CD4-positive, alpha-beta T cell (primary cell): ENCODE measurements around the gene ZNF366. TPM values are rescaled to one million over a fixed set of nuclear protein-coding genes. Genes with fewer than 3 reads are reported as not detected.

ENCODE experiments used
- ATAC-seq: fragments of 200-7000 bp; cut with Tn5 transposase; one replicate; pipeline ENCODE4 v1.10.0; 2022; ENCODE audit warnings: mild to moderate bottlenecking; ENCODE audit not compliant: poor library complexity
- CTCF ChIA-PET: fragments of 350-600 bp; sonication (Branson Sonifier 250); formaldehyde crosslinking; loops from one replicate; lab custom pipeline; 2021; ENCODE audit warnings: antibody characterized with exemption, inconsistent platforms; lab: Charles Lee
- POLR2A ChIA-PET: fragments of 350-600 bp; sonication (Branson Sonifier 250); formaldehyde crosslinking; loops from one replicate; lab custom pipeline; 2021; ENCODE audit warnings: antibody characterized with exemption, inconsistent platforms; lab: Charles Lee
- DNase-seq, 14 experiments: peaks; one replicate each; pipeline ENCODE4 v3.0.0-alpha.2; 2013 to 2020; ENCODE audit warnings: mixed read lengths in 2 of 14
- H3K27ac ChIP-seq, 2 donors: one replicate each; pipeline versions ENCODE4 v1.5.1 to v1.7.0; 2013; ENCODE audit warnings: low read length in 2 of 2, low read depth in 1 of 2, mild to moderate bottlenecking in 1 of 2
- H3K27me3 ChIP-seq, 2 experiments: 1 replicate in 1 of 2; 2 replicates in 1 of 2; pipeline versions ENCODE4 v1.6.1 to v1.7.0; 2013; ENCODE audit warnings: low read length in 2 of 2, control low read depth in 1 of 2, mild to moderate bottlenecking in 1 of 2, moderate library complexity in 1 of 2; ENCODE audit not compliant: insufficient read depth in 2 of 2, control insufficient read depth in 1 of 2
- H3K36me3 ChIP-seq: one replicate; pipeline ENCODE4 v1.6.1; 2013; ENCODE audit warnings: low read length, control low read depth; ENCODE audit not compliant: insufficient read depth
- H3K4me1 ChIP-seq: one replicate; pipeline ENCODE4 v1.6.1; 2013; ENCODE audit warnings: low read length, control low read depth; ENCODE audit not compliant: insufficient read depth
- H3K4me3 ChIP-seq: one replicate; pipeline ENCODE4 v1.5.1; 2013; ENCODE audit warnings: mild to moderate bottlenecking, low read length, moderate library complexity
- H3K9me3 ChIP-seq, 2 experiments: 1 replicate in 1 of 2; 2 replicates in 1 of 2; pipeline versions ENCODE4 v1.6.1 to v1.7.0; 2013; ENCODE audit warnings: low read length in 2 of 2, mild to moderate bottlenecking in 2 of 2, control low read depth in 1 of 2, moderate library complexity in 1 of 2; ENCODE audit not compliant: control insufficient read depth in 1 of 2, insufficient read depth in 1 of 2
- H3K27ac Mint-ChIP-seq: one replicate; pipeline ENCODE4 v1.8.0; 2020; ENCODE audit warnings: mixed read lengths
- H3K27me3 Mint-ChIP-seq: one replicate; pipeline ENCODE4 v1.8.0; 2021; ENCODE audit warnings: mixed read lengths
- H3K36me3 Mint-ChIP-seq: one replicate; pipeline ENCODE4 v1.8.0; 2021; ENCODE audit warnings: low read depth, mixed read lengths
- H3K4me1 Mint-ChIP-seq: one replicate; pipeline ENCODE4 v1.8.0; 2021; ENCODE audit warnings: low read depth, mixed read lengths
- H3K4me3 Mint-ChIP-seq: one replicate; pipeline ENCODE4 v1.8.0; 2020; ENCODE audit warnings: mild to moderate bottlenecking, mixed read lengths
- H3K9me3 Mint-ChIP-seq: one replicate; pipeline ENCODE4 v1.8.0; 2020; ENCODE audit warnings: mixed read lengths
- CTCF ChIP-seq: fragments of 200-600 bp; IDR thresholded peaks from one replicate; pipeline ENCODE4 v1.8.0; 2022; ENCODE audit warnings: antibody characterized with exemption, mild to moderate bottlenecking
- intact Hi-C, 2 experiments: fragments of 100-400 bp; cut with DNase I in 1 of 2; cut with micrococcal nuclease in 1 of 2; formaldehyde crosslinking; loops; one replicate each; pipeline versions ENCODE4 v1.15.1 to v1.9.0; 2023 to 2025; cut with DNase I, micrococcal nuclease
- total RNA-seq, 174 experiments: library from RNA in 2 of 174; stranded (reverse) in 2 of 174; gene quantifications; one replicate each; pipeline ENCODE4 v1.2.3 and lab custom pipeline; 2021 to 2026

Gene ZNF366
- total RNA-seq, 2 experiments from 2014 or later: 0.06 to 0.14 TPM

GRCh38 chr5:72441094-72441723 is 66.0 kb downstream of the ZNF366 start:
- POLR2A ChIA-PET: no interaction called here
- H3K4me3 Mint-ChIP-seq: no peak overlapping the region
- no peak overlapping the region for H3K4me3 ChIP-seq
- no peaks in the 10 kb centered on the region for H3K36me3 ChIP-seq
- H3K27me3 Mint-ChIP-seq: no peaks in the 10 kb centered on the region
- no peaks in the 10 kb centered on the region for H3K9me3 Mint-ChIP-seq
- H3K27ac ChIP-seq: no peak overlapping the region
- intact Hi-C loops: no loop called here
- CTCF ChIA-PET: no interaction called here
- H3K27ac Mint-ChIP-seq: no peak overlapping the region
- DNase-seq (no peak), ATAC-seq (no peak)
- peaks cover 0 to 4% of the 10 kb centered on the region in 2 experiments for H3K27me3 ChIP-seq
- no peaks in the 10 kb centered on the region for H3K36me3 Mint-ChIP-seq
- no peaks in the 10 kb centered on the region for H3K4me1 ChIP-seq
- no peak for TF ChIP-seq CTCF
- no peaks in the 10 kb centered on the region for H3K4me1 Mint-ChIP-seq
- H3K9me3 ChIP-seq: no peaks in the 10 kb centered on the region

- no peak for ATAC-seq
- Histone ChIP-seq H3K4me3 (no peak overlapping the region), H3K36me3 (no peaks in the 10 kb centered on the region), H3K27me3 (peaks cover 0 to 4% of the 10 kb centered on the region in 2 experiments), H3K4me1 (no peaks in the 10 kb centered on the region), H3K9me3 (no peaks in the 10 kb centered on the region), H3K27ac (no peak overlapping the region)
- intact Hi-C loops: no loop called here
- ChIA-PET CTCF (no interaction called here), POLR2A (no interaction called here)
- TF ChIP-seq CTCF: no peak
- H3K27ac Mint-ChIP-seq: no peak overlapping the region
- H3K4me3 Mint-ChIP-seq: no peak overlapping the region
- no peaks in the 10 kb centered on the region for H3K9me3 Mint-ChIP-seq
- H3K27me3 Mint-ChIP-seq: peaks cover 4% of the 10 kb centered on the region
- H3K36me3 Mint-ChIP-seq: no peaks in the 10 kb centered on the region
- DNase-seq: no peak
- no peaks in the 10 kb centered on the region for H3K4me1 Mint-ChIP-seq
Observed at GRCh38 chr5:72440207-72440638, 67.0 kb downstream of the ZNF366 start.

GRCh38 chr5:72439192-72439591 is 68.0 kb downstream of the ZNF366 start:
- no peak overlapping the region for H3K4me3 ChIP-seq
- H3K27me3 Mint-ChIP-seq: peaks cover 7% of the 10 kb centered on the region
- intact Hi-C loops: no loop called here
- POLR2A ChIA-PET: no interaction called here
- TF ChIP-seq CTCF: no peak
- H3K9me3 ChIP-seq: no peaks in the 10 kb centered on the region
- CTCF ChIA-PET: no interaction called here
- DNase-seq (no peak), ATAC-seq (no peak)
- no peak overlapping the region for H3K27ac ChIP-seq
- H3K27ac Mint-ChIP-seq: no peak overlapping the region
- H3K36me3 Mint-ChIP-seq: no peaks in the 10 kb centered on the region
- H3K4me3 Mint-ChIP-seq: no peak overlapping the region
- H3K9me3 Mint-ChIP-seq: no peaks in the 10 kb centered on the region
- H3K4me1 Mint-ChIP-seq: no peaks in the 10 kb centered on the region
- H3K27me3 ChIP-seq: peaks cover 0 to 4% of the 10 kb centered on the region in 2 experiments
- no peaks in the 10 kb centered on the region for H3K4me1 ChIP-seq
- no peaks in the 10 kb centered on the region for H3K36me3 ChIP-seq
